Activated T-helper 1 cell treated with Interleukin-2 at 50 U/mL for 16 hours (primary cell): ENCODE results near the gene ZC3H7A.

Experiments used
- DNase-seq: peaks from one replicate; pipeline ENCODE4 v3.0.0-alpha.2; 2020; ENCODE audit warnings: low read depth

The ZC3H7A gene

GRCh38 chr16:11735787-11736186 is 61.3 kb downstream of the ZC3H7A start:
- DNase-seq, result no peak

GRCh38 chr16:11734653-11735043 is 62.4 kb downstream of the ZC3H7A start:
- no peak for DNase-seq

GRCh38 chr16:11734025-11734652 is 62.9 kb downstream of the ZC3H7A start:
- no peak for DNase-seq

GRCh38 chr16:11731222-11731621 is 65.8 kb downstream of the ZC3H7A start:
- no peak for DNase-seq

GRCh38 chr16:11729787-11730186 is 67.3 kb downstream of the ZC3H7A start:
- DNase-seq, result no peak

GRCh38 chr16:11727796-11728543 is 69.1 kb downstream of the ZC3H7A start:
- no peak for DNase-seq

- DNase-seq, result no peak
These were observed 71.0 kb downstream of the ZC3H7A start for GRCh38 chr16:11726008-11726407.

GRCh38 chr16:11725457-11725856 is 71.6 kb downstream of the ZC3H7A start:
- no peak for DNase-seq

- no peak for DNase-seq
These were observed 74.6 kb downstream of the ZC3H7A start for GRCh38 chr16:11722468-11722808.

- no peak for DNase-seq
These were observed 75.1 kb downstream of the ZC3H7A start for GRCh38 chr16:11721781-11722467.

GRCh38 chr16:11719762-11720161 is 77.3 kb downstream of the ZC3H7A start:
- no peak for DNase-seq

- DNase-seq, result no peak
These were observed 77.9 kb downstream of the ZC3H7A start for GRCh38 chr16:11719171-11719570.

GRCh38 chr16:11717811-11718210 is 79.2 kb downstream of the ZC3H7A start:
- no peak for DNase-seq

- DNase-seq, result no peak
These were observed 80.7 kb downstream of the ZC3H7A start for GRCh38 chr16:11716336-11716735.

- DNase-seq, result no peak
These were observed 81.7 kb downstream of the ZC3H7A start for GRCh38 chr16:11715246-11715947.

- DNase-seq, result no peak
These were observed 84.9 kb downstream of the ZC3H7A start for GRCh38 chr16:11712122-11712521.

GRCh38 chr16:11711662-11712061 is 85.4 kb downstream of the ZC3H7A start:
- no peak for DNase-seq

- DNase-seq, result no peak
These were observed 88.6 kb downstream of the ZC3H7A start for GRCh38 chr16:11708421-11708820.

- no peak for DNase-seq
These were observed 89.3 kb downstream of the ZC3H7A start for GRCh38 chr16:11707679-11708197.

GRCh38 chr16:11706180-11706742 is 90.8 kb downstream of the ZC3H7A start:
- no peak for DNase-seq

- DNase-seq, result no peak
These were observed 91.6 kb downstream of the ZC3H7A start for GRCh38 chr16:11705311-11706025.
